ENCODE measurements around the gene KCNJ12.

Gene KCNJ12

DNA sequence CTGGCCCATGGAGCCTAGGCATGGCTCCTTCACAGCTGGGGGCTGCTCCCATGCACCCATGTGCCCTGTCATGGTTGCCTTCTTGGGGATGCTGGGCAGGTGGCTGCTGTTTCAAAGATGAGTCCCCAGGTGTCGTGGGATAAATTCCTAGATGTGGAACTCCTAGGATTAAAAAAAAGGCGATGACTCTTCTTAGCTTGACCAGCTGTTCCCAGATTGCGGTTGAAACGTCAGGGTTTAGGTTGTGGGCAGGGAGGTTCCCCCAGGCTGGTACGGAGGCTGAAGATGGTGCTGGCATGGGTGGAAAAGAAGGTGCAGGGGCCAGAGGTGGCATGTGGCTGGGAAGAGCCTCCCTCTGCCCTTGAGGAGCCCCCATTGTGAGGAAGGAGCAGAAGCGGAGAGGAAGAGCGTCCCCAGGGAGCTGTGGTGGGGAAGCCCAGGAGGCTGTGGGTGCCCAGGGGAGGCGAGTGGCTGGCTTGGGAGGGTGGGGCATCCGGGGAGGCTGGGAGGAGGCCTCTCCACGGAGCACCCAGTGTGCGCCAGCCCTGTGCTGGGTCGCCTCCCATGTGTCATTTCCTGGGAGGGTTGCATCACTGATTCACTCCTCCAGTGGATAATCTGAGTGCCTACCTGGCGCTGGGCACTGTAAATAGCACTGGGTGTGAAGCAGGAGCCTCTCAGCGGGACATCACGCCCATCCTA lies 7.5 kb upstream of the KCNJ12 start:
- no peak for DNase-seq (ENCODE audit: low read depth)

DNA sequence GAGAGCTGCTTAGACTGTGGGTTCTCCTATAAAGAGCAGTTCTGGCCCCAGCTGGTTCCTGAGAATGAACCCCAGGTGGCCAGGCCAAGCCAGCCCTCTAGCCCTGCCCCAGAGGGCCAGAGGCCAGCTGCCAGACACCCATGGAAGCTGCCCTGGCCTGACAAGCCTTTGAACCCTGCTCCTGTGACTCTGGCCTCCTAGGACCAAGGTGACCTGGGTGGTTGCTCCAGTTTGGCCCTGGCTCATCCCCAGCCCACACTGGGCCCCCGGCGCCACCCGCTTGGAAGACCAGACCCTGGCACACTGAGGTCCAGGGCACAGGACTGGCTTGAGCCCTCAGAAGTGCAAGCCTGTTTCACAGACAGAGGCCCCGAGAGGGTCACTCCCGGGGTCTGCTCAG lies 6.8 kb upstream of the KCNJ12 start:
- no peak for DNase-seq (ENCODE audit: low read depth)

DNA sequence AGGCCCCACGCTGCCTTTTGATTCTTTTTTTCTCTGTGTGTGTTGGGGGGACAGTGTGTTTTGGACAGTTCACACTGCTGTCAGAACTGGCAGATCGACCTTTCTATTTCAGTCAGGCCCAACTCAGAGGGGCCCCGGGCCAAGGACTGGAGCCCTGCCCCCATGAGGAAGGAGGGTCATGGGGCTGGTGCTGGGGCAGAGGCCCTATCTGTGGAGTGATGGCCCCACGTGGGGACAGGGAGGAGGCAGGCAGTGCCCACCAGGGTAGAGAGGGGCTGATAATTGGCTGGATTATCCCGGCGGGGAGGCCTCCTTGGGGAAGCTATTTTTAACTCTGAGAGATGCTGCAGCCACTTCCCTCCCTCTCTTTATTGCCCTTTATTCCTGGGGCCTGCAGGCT lies 5.7 kb upstream of the KCNJ12 start:
- no peak for DNase-seq (ENCODE audit: low read depth)

DNA sequence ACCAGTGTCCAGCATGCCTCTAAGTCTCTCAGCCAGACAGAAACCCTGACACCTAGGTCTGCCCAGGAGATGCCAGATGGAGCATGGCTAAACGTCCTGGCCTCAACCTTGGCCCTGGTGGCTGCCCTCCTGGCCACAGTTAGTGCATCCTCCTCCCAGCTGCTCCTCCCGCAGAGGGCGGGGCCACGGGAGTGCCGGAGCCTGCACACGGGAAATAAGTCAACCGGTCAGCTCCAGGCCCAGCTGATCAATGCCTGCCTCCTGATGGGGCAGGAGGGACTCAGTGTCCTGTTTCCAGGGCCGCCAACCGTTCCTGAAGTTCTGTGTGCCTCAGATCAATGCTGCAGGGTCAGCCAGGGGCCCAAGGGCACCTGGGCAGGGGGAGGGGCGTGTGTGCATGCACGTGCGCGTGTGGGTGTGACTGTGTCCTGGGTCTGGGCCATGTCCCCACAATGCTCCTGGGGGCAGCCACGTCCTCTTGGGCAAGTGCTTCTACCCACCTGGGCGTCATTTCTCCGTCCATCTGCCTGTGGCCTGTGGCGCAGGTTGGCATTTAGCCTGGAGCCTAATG lies 4.6 kb upstream of the KCNJ12 start:
- DNase-seq (ENCODE audit: low read depth) = no peak

DNA sequence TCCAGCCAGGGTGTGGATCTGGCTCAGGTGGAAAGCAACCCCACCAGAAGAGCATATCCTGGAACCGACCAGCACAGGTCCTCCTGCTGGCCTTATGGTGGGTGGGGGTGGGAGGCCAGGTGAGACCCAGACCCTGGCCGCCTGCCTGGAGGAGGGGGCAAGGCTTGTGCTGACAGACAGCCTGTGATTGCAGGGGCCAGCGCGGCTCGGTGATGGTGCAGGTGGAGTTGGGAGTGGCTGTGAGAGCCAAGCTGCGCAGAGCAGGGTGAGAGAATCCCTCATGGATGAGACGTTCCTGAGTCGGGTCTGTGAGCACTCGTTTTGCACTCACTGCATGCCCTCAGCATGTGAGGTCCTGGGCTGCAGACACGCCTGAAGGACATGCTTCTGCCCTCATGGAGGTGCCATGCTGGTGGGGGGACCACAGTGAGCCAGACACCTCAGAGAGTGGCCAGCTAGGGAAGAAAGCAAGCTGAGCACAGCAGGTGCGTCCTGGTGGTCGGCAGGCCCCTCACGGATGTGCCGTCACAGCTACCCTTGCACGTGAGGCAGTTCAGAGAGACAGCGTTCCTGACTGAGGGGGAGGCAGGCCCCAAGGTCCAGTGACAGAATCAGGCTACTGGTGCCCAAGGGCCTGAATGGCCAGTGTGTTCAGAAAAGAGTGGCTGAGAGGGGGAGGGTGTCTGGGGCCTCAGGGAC lies 3.8 kb upstream of the KCNJ12 start:
- no peak for DNase-seq (ENCODE audit: low read depth)

DNA sequence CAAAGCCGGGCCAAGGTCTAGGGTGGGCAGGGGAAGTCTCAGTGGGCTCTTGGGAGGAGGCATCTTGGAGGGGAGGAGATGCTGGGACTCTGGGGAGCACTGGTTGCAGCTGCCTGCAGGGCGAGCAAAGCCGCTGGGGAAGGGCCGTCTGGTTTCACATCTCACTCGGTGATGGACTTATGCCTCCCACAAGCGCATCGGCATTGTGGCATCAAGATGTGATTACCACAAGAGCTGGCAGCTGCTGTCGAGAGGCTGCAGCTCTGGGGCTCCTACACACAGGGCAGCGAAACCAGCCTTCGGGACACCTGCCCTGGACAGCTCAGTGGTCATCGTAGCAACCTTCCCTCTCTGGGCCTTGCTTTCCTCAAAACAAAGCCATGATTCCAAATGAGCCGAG lies 3.1 kb upstream of the KCNJ12 start:
- no peak for DNase-seq (ENCODE audit: low read depth)

DNA sequence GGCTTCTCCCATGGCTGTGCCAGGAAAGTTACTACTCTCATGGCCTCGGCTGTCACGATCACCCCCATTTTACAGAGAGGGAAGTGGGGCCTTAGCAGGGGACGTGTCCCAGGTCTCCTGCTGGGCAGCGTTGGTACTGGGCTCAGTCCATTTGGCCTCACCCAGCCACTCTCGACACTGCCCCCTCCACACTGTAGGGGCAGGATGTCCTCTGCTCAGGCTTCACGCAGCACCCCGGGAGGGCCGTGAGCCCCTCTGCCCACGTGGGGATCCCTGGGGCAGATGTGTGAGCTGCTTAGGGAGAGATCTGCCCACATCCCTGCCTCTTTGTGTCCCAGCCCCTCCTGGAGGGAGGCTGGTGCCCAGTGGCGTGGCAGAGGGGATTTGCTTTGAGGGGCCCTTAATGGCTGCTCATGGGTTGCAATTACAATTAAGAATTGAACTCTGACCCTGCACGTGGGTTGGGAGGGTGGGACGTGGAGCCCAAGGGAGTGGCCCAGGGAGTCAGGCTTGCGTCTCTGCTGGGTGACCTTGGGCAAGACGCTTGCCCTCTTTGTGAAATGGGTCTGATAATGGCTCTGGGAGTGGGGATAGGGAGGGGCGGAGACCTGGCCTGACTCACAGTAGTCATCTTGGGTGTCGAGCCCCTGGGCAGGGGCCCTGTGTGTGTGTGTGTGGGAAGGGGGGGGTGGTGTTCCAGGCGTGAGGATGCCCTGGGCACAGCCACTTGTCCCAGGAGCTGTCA lies 2.3 kb upstream of the KCNJ12 start:
- DNase-seq (ENCODE audit: low read depth) = no peak

DNA sequence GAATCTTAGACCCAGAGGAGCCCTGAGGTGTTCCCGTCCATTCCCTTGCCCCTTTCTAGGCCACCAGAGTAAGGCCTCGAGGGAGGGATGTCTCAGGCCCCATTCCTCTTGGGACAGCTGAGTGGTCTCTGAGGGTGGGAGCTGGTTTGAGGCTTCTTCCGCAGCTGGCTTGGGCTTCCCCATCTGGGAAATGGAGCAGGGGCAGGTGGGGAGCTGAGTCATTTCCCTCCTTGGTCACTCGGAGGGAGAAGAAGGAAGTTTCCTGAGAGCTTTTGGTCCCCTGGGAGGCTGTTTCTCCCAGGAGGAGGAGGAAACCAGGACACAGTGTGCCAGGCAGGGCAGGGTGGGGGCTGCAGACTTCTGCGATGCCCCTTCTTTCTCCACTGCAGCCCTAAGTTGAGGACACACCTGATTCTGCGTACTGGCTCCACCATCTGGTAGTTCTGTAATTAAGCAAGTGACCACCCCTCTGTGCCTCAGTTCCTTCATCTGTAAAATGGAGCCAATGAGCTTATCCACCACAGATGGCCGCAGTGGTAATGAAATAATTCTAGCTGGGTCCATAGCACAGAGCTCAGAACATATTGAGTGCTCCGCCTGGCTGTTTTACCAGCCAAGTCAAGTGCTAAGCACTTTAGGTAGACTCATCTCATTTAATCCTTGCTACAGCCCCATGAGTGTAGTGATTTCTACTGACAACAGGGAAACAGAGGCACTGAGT lies 1.6 kb upstream of the KCNJ12 start:
- no peak for DNase-seq (ENCODE audit: low read depth)

DNA sequence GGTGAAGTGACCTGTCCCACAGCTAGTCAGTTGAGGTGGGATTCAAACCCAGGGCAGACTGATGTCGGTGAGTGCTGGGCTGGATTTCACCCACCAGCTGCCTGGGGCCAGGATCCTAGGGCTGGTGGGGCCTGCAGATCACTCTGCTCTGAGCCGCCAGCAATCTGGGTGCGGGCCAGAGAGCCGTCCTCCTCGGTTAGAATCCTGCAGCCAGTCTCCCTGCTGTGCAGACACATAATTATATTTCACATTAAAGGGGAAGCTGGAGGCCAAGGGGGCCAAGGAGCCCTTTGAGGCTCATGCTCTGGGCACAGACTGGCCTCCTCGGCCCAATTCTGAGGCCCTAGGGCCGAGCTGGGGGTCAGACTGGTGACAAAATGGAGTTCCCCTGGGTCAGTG lies 996 bp upstream of the KCNJ12 start:
- no peak for DNase-seq (ENCODE audit: low read depth)

DNA sequence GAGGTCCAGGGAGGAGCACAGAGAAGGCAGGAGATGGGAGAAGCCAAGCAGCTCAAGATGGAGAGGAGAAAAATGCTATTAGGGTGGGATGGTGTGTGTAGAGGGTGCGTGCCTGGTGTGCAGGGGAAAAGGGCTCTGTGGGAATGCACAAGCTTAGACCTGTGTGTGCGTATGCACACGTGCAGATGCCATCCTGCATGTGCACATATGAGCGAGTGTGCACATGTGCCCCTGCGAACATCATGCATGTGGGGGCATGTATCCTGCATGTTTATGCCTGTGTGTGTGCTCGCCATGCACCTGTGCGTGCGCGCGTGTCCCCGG lies 438 bp upstream of the KCNJ12 start:
- no peak for DNase-seq (ENCODE audit: low read depth)

DNA sequence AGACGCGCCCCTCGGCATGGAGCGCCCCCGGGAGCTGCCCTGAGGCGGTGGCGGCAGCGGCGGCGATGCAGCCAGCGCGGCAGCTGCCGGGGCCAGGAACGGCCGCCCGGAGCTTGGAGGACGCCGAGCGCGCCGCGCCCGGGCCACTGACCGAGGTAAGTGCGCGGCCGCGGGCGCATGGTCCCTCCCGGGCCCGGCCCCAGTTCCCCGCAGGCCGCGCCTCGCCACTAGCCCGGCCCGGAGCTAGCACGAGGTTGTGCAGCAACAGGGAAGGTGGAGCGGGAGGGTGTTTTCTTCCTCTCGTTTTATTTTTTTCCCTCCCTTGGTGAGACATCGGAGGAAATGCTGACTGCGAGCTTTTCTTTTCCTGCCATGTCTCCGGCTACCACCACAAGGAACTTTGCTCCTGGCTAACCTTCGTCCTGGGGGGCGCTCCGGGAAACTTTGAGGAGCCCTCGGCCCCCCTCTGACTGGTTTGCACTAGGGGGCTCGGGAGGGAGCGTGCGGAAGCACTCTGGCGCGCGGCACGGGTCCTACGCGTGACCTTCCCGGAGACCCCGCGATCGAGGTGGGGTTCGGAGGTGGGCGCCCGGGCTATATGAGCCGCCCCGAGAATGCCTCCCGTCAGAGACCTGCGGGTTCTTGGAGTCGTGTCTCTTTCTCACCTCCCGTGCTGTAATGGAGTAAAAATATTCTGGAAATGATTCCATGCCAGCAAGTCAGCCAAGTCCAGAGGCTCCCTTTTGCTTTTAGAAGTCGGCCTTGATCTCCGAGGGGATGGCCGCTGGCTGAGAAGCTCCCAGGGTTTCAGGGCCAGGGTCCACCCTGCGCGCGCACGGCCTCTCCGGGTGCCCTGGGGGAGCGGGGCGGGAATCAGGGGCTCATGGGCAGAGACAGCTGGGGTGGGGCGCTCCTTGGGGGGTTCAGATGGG lies 868 bp downstream of the KCNJ12 start:
- DNase-seq (ENCODE audit: low read depth) = no peak

DNA sequence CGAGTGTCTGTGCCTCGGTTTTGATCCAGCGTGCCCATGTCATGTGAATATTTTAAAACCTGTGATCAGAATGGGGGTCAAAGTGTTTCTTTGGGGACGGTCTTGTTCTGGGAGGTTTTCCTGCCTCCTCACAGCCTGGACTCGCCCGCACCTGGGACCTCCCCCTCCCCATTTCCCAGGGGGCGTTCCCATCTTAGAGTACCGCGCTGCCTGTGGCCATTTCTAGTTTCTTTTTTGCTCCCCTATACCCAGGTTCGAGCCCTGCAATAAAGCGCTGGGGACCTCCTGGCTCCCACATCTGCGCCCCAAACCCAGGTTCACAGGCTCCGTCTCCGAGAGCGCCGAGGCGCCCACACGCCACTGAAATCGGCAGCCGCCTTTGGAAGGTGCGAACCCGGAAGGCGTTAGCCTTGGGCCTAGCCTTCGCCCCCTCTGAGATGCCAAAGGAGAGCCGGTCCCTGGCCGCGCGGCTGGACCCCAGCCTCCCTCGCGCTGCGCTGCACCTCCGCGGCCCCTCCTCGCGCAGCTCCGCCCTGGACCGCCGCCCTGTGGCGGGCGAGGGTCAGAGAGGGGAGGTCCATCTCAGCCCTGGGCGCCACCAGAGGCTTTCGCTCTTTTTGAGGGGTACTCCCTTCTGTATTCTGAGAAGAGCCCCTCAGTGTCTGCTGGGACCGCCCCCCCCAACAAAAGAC lies 1.7 kb downstream of the KCNJ12 start:
- no peak for DNase-seq (ENCODE audit: low read depth)

DNA sequence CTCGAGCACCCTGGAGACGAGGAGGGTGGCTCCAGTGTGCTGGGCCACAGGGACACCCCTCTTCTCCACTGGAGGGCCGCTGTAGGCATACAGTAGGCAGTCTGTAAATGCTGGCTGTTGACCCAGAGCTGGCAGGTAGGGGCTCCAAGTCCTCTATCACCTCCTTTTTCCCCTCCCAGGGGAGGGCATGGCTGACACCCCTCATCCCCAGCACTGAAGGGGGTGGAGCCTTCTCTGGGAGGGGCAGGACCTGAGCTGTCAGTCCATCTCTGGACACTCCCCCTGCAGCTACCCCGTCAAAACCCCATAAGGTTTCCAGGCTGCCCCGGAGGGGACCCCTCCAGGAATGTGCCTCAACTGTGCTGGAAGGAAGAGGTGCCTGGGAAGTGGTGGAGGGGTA lies 2.4 kb downstream of the KCNJ12 start:
- DNase-seq (ENCODE audit: low read depth) = no peak

DNA sequence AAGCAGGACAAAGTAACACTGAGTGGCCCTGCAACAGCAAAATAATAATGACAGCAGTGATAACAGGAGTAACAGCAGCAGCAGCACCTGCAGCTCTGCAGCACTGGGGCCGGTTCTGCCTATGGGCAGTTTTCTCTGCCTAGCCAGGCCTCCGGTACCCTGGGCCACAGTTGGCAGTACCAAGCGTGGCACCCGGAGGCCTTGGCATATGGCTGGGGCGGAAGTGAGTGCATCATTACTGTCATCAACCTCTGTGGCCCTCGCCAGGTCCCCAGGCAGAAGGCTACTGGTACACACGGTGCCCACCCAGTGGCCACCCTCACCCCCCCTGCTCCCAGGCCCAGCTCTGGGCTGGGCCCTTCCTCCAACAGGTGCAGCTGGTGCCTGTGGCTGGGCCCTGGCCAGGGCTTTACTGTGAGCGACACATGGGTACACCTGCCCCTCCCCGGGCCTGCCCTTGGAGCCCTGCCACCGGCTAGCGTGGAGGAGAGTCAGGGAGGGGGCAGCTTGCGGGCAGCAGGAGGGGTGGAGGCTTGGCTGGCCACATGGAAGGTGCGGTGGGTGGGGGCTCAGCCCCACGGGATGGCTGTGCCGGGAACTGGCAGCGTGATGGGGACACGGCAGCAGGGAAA lies 3.0 kb downstream of the KCNJ12 start:
- no peak for DNase-seq (ENCODE audit: low read depth)

DNA sequence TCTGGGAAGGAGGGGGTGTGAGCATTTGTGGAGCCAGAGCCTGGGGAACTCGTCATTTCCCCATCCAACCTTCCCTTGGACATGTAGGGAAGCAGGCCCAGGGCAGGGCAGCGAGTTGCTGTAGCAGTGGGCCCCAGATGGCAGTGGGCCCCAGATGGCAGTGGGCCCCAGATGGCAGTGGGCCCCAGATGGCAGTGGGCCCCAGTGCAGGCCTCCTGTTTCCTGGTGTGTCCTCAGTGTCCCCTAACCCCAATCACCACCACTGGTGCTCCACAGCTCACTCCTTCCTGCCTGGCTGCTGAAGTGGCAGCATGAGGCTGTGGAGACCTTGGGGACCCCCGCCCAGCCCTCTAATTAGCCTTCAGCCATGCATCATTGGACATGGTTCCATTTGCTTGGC lies 4.5 kb downstream of the KCNJ12 start:
- DNase-seq (ENCODE audit: low read depth) = no peak

DNA sequence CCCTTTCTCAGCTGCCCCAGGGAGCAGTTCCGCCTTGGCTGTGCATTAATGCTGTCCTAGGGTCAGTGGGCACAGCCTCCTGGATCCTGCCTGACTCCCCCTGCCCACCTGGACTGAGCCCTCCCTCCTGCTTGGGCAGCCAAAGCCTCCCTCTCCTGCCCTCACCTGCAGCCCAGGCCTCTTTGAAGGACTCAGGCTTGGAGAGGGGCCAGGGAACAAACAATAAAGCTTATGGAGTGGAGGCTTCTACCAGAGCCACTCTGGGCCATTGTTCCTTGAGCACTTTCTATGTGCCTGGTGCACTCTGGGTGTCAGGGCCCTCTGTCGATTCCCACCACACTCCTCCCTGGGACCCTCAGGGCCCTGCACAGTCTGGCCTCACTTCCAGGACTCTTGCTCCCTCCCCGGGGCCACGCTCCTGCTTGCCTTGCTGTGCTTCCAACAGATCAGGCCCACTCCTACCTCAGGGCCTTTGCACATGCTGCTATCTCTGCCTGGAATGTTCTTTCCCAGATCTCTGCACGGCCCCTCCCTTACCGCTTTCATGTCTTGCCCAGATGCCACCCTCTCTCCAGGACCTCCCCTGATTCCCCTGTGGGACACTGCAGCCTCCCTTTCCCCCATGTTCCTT lies 5.0 kb downstream of the KCNJ12 start:
- DNase-seq (ENCODE audit: low read depth) = no peak

DNA sequence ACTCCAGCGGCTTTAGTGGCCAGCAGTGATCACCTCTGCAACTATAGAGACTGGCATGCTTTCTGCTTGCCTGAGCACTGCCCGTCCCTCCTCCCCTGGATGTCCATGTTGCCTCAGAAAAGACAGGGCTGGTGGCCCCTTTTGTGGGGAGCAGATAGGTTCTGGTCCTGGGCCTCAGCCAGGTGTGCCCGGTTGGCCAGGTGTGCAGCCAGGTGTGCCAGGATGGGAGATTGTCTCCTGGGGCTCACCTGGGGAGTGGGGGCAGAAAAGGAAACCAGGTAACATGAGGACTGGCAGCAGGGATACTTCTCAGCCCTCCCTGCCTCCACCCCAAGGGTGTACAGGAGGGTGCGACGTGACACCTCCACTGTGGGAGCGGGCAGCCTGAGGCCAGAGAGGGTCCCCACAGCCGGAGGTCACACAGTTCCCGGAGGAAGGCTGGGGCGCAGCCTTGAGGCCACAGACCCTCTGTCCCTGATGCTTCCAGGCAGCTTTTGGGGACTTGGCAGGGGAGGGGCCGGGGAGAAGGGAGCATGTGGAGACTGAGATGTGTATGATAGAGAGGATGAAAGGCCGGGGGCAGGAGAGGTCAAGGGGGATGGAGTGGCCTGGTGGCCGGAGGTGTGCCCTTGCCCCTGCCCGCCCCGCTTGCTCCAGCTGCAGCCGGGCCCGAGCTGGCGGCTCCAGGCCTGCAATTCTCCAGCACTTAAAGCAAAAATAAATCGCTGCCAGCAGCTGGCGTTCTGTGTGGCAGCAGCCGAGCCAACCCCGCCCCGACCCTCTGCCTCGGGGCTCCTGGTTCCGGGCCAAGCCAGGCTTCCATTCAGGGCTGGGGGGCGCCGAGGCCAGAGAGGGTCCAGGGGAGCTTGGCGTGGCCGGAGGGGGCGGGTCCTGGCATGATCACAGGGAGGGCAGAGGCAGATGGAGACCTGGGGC lies 6.7 kb downstream of the KCNJ12 start:
- no peak for DNase-seq (ENCODE audit: low read depth)

DNA sequence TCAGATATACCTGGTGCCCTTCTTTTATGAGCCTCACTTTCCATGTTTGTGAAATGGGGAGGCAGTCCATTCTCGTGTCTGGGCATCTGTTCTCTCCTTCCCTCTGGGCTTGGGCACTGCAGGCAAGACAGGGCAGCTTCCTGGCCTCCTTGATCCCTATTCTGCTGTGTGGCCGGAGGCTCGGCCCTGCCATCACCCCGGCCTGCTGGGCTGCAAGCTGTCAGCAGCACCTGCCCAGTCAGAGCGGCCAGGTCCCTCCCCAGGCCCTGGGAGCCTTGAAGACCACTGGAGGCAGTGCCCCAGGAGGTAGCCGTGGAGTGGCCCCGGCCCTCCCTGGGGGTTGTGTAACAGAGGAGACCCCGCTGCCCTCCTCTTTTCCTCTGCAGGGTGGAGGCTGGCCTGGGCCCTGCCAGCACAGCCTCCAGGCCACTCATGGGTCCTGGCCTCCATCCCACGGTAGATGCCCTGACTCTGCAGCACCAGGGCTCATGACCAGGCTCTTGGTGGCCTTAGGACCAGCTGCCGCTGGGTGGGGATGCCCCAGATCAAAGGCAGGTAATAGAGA lies 9.2 kb downstream of the KCNJ12 start:
- DNase-seq (ENCODE audit: low read depth) = no peak
